DND-41 (cell line): Measurements from ENCODE around the gene SLC25A15.

Source experiments
- EZH2 ChIP-seq: IDR thresholded peaks from 3 replicates; pipeline ENCODE4 v1.6.1; 2012; ENCODE audit warnings: borderline replicate concordance, low read depth, mild to moderate bottlenecking, moderate library complexity, low read length, inconsistent platforms; ENCODE audit not compliant: severe bottlenecking
- TF ChIP-seq, protein P1 (sequence below): IDR thresholded peaks from 2 replicates; pipeline ENCODE4 v1.5.1; 2012; ENCODE audit warnings: borderline replicate concordance, low read length, moderate library complexity, mild to moderate bottlenecking; ENCODE audit not compliant: poor library complexity, severe bottlenecking; ENCODE audit errors: extremely low read depth

DNA sequence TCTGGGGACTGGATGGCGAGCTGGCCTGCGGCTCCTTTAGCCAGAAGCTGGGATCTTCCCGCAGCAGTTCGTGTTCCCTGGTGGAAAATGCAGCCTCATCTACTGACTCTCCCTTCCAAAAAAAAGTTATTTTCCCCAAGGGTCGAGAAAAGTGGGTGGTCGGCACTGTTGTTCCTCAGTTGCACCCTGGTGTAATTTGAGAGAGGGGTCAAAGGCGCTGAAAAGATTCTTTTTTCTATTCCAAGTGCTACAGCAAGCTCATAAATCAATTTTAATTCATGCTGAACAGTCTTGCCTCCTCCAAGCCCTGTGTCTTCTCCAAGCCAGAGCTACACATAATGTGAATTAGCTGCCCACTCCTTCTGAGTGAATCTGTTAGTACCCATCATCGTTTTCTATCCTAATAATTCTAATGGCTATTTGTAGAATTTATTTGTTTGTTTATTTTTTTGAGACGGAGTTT, 774 bp downstream of the SLC25A15 start:
- TF ChIP-seq, protein P1, sequence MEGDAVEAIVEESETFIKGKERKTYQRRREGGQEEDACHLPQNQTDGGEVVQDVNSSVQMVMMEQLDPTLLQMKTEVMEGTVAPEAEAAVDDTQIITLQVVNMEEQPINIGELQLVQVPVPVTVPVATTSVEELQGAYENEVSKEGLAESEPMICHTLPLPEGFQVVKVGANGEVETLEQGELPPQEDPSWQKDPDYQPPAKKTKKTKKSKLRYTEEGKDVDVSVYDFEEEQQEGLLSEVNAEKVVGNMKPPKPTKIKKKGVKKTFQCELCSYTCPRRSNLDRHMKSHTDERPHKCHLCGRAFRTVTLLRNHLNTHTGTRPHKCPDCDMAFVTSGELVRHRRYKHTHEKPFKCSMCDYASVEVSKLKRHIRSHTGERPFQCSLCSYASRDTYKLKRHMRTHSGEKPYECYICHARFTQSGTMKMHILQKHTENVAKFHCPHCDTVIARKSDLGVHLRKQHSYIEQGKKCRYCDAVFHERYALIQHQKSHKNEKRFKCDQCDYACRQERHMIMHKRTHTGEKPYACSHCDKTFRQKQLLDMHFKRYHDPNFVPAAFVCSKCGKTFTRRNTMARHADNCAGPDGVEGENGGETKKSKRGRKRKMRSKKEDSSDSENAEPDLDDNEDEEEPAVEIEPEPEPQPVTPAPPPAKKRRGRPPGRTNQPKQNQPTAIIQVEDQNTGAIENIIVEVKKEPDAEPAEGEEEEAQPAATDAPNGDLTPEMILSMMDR: no peak
- no peak for TF ChIP-seq EZH2
